Activated naive CD4-positive, alpha-beta T cell treated with anti-CD3 and anti-CD28 coated beads, Interleukin-2, amount 50 U/mL, for 24 hours (primary cell): ENCODE data around the gene ULBP2.
"Not testable (repeated sequence)": the region's sequence is repeated elsewhere in the genome, so short reads cannot be mapped to it uniquely, and the experiment has no call there.

Experiments used
- H3K27ac Mint-ChIP-seq: one replicate; pipeline ENCODE4 v1.8.0; 2021; ENCODE audit warnings: mild to moderate bottlenecking, mixed read lengths
- H3K27me3 Mint-ChIP-seq: one replicate; pipeline ENCODE4 v1.8.0; 2021; ENCODE audit warnings: mixed read lengths
- H3K36me3 Mint-ChIP-seq: one replicate; pipeline ENCODE4 v1.8.0; 2021; ENCODE audit warnings: mixed read lengths
- H3K4me1 Mint-ChIP-seq: one replicate; pipeline ENCODE4 v1.8.0; 2021; ENCODE audit warnings: mixed read lengths
- H3K4me3 Mint-ChIP-seq: one replicate; pipeline ENCODE4 v1.8.0; 2021; ENCODE audit warnings: mild to moderate bottlenecking, mixed read lengths
- H3K9me3 Mint-ChIP-seq: one replicate; pipeline ENCODE4 v1.8.0; 2021; ENCODE audit warnings: mixed read lengths

The ULBP2 gene

DNA sequence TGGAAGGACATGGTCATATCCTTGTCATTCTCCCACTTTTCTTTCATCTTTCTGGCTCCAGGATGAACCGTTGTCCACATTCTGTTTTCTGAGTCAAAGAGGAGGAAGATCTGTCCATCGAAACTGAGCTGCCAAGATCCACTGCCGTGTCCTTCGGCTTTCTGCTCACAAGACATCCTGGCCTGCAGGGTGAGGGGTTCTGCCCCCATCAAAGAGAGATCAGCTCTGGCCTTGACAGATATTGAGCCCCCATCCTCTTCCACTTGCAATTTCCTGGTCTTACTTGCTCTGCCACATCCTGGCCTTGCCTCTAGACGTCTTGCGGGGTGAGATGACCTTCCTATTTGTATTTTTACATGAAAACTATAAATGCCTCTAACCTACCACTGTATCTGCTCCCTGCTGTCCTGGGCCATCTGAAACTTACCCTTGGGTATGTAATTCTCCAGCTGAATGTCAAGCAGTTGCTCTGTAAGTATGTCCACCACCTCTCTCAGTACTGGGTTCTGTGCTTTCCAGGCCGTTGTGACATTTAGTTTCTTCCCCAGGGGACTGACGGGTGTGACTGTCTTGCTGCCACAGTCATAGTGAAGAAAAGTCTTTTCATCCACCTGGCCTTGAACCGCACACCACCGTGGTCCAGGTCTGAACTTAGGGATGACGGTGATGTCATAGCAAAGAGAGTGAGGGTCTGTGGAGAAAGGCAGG lies 22.5 kb upstream of the ULBP2 start:
- not testable (repeated sequence) for H3K9me3 Mint-ChIP-seq, H3K36me3 Mint-ChIP-seq, H3K4me1 Mint-ChIP-seq, H3K27ac Mint-ChIP-seq, H3K4me3 Mint-ChIP-seq
- H3K27me3 Mint-ChIP-seq: peaks cover 23% of the 10 kb centered on the region

DNA sequence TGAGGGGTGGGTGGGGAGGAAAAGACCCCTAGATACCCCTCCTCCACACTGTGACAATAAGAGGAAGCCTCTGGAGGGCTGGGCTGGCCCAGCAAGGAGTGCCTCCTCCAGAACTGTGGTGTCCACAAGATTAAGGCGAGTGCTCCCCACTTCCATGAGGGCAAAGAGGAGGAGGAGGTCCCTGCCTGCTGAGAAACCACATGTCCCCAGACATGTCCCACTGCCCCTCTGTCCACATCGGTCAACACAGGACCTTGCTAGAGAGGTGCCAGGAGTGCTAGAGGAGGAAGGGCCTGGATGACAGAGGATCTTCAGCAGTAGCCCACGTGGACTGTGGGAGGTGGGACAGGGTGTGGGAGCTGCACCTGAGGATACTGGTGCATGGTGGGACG lies 22.0 kb upstream of the ULBP2 start:
- Mint-ChIP-seq H3K36me3 (no peaks in the 10 kb centered on the region), H3K27me3 (peaks cover 28% of the 10 kb centered on the region), H3K4me3 (no peak overlapping the region), H3K4me1 (peaks cover 10% of the 10 kb centered on the region), H3K9me3 (no peaks in the 10 kb centered on the region), H3K27ac (no peak overlapping the region)

DNA sequence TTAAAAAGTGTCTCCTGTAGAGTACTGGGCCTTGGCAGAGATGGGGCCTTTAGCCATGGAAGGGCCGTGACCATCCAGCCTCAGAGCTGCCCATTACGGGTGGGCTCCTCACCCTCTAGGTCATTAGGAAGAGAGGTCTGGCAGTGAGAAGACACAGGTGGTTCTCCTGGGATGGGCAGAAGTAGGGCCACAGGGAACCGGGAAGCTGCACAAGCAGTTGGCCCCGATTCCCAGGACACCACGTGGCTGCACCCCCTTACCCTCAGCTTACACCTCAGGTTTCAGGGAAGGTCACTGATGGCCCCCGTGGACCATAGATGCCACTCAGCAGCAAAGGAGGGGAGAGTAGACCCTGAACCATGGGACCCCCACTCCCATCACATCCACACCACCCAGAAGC lies 20.5 kb upstream of the ULBP2 start:
- Mint-ChIP-seq H3K4me1 (peaks cover 15% of the 10 kb centered on the region), H3K4me3 (no peak overlapping the region), H3K27me3 (peaks cover 37% of the 10 kb centered on the region), H3K36me3 (no peaks in the 10 kb centered on the region), H3K27ac (no peak overlapping the region), H3K9me3 (no peaks in the 10 kb centered on the region)

DNA sequence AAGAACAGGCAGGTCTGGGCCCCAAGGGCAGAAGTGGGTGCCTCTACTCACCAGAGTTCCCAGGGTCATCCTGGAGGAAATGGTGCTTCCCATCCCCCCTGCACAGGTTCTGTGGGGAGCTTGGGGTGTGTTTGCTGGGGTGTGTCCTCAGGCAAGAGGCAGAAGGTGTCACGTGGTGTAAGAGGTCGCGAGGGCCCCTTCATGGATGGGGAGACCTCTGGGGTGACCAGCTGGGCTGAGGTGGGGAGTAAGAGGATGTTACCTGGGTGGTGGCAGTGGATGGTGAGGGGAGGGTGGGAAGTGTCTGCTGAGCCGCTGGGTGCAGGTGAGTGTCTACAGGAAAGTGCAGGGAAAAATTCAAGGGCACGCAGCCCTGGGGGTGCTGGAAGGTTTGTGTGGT lies 19.7 kb upstream of the ULBP2 start:
- H3K9me3 Mint-ChIP-seq, H3K36me3 Mint-ChIP-seq, H3K27ac Mint-ChIP-seq: not testable (repeated sequence)
- Mint-ChIP-seq H3K4me3 (peak overlapping the region; percentile 57), H3K4me1 (peaks cover 16% of the 10 kb centered on the region), H3K27me3 (peaks cover 38% of the 10 kb centered on the region)

DNA sequence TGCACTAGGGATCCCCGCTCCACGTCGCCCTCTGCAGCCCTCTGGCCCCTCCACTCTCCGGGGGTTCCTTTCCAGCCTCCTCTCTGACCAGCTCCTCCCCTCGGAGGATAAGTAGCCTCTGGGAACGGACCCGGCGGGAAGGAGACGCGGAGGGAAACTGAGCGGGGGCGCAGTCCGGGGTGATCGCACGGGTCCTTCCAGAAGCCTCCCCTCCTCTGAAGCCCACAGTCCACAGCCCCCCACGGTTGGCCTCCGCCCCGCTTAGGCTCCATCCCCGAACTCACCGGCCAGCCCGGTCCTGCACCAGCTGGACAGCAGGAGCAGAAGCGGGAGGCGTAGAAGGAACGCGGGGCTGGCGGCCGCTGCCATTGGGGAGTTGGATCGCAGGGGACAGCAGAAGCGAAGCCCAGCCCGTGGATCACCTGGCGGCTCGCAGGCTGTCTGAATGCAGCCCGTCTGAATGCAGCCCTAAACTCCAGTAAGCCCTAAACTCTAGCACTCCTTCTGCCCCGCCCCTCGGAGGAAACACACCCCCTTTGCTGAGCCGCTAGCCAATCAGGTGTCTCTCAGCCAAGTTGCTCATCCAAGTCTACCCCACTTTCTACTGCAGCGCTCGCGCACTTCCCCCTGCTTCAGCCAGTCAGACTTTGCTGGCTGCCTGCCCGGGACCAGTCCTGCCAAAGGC lies 19.0 kb upstream of the ULBP2 start, which contains the start of gene RAET1G:
RAET1G (minus strand) TSS at position 480 of the 685 bp plus-strand sequence; CDS start at position 369, 111 bp downstream.
- Mint-ChIP-seq H3K27ac (no peak within 1 kb of the TSS), H3K9me3 (no peaks in the 10 kb centered on the region), H3K36me3 (no peaks in the 10 kb centered on the region), H3K4me1 (peaks cover 16% of the 10 kb centered on the region), H3K4me3 (peak within 1 kb of the TSS; percentile 84), H3K27me3 (peaks cover 44% of the 10 kb centered on the region)

DNA sequence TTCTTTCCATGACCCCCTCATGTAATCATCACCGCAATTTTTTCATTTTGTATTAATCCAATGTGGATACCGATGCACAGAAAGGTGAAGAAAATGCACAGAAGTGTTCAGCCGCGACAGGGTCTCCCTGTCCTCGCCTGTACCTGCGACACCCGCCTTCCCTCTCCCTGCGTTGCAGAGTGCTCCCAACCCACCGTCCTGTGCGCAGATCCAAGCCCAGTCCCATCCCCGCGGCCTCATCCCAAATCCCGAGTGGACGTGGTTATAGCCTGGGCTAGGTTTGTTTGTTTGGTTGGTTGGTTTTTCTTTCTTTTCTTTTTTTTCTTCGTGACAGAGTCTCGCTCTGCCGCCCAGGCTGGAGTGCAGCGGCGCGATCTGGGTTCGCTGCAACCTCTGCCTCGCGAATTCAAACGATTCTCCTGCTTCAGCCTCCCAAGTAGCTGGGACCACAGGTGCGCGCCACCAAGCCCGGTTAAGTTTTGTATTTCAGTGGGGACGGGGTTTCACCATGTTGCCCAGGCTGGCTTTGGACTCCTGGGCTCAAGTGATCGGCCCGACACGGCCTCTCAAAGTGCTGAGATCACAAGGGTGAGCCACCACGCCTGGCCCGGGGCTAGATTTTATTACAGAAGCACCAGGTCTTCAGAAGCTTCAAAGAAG lies 18.4 kb upstream of the ULBP2 start:
- H3K4me3 Mint-ChIP-seq: peak overlapping the region; percentile 84
- H3K9me3 Mint-ChIP-seq: no peaks in the 10 kb centered on the region
- peaks cover 51% of the 10 kb centered on the region for H3K27me3 Mint-ChIP-seq
- H3K27ac Mint-ChIP-seq: no peak overlapping the region
- H3K36me3 Mint-ChIP-seq: no peaks in the 10 kb centered on the region
- H3K4me1 Mint-ChIP-seq: peaks cover 16% of the 10 kb centered on the region

DNA sequence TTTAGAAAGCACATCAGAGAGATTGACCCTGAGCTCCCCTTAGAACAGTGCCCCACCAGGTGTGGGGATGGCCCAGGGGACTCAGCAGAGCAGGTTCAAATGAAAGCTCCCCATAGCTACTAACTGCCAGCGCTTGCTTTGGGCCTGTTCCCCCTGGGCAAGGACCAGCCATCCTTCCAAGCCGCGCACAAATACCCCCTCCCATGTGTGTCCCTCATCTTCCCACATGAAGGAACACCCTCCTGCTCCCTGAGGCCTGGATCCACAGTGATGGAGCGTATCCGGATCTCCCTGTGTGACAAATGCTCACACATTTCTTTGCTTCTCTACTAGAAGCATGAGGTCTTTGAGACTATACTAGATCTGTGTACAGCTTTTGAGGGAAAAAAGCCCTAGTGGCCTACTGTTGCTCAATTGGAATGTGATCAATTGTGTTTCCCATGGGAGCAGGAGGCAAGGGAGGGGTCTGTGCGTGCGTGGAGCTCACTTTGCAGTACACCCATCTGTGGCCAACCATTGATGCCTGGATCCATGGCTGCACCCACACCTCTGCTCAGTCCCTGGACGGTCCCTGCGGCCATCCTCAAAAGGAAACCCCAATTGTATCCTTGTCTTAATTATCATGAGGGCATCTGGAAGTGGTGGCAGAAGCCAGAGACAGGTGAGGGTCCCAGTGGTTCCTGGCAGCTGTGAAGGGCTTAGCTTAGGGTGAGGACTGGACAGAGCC lies 17.4 kb upstream of the ULBP2 start:
- Mint-ChIP-seq H3K4me3 (peak overlapping the region; percentile 19), H3K36me3 (no peaks in the 10 kb centered on the region)

DNA sequence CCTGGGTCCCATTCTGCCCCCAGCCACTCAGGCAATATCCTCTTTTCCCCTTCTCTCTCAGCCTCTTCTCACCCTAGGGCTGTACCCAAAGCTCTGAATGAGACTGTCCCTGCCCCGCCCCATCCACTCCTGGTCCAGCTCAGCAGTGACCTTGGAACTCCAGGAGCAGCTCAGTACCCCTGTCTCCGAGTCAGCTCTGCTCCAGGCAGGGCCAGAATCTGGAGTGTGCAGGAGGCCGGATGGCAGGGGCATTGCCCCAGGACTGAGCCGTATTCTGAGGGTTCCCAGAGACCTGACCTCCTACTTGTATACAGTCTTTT lies 16.9 kb upstream of the ULBP2 start:
- H3K27ac Mint-ChIP-seq: no peak overlapping the region
- no peak overlapping the region for H3K4me3 Mint-ChIP-seq
- peaks cover 66% of the 10 kb centered on the region for H3K27me3 Mint-ChIP-seq
- H3K4me1 Mint-ChIP-seq: peaks cover 16% of the 10 kb centered on the region
- no peaks in the 10 kb centered on the region for H3K36me3 Mint-ChIP-seq
- H3K9me3 Mint-ChIP-seq: no peaks in the 10 kb centered on the region

More for the DNA sequence above, 17.4 kb upstream of the ULBP2 start:
- Mint-ChIP-seq H3K27ac (no peak overlapping the region), H3K9me3 (no peaks in the 10 kb centered on the region), H3K4me1 (peaks cover 16% of the 10 kb centered on the region), H3K27me3 (peaks cover 60% of the 10 kb centered on the region)

DNA sequence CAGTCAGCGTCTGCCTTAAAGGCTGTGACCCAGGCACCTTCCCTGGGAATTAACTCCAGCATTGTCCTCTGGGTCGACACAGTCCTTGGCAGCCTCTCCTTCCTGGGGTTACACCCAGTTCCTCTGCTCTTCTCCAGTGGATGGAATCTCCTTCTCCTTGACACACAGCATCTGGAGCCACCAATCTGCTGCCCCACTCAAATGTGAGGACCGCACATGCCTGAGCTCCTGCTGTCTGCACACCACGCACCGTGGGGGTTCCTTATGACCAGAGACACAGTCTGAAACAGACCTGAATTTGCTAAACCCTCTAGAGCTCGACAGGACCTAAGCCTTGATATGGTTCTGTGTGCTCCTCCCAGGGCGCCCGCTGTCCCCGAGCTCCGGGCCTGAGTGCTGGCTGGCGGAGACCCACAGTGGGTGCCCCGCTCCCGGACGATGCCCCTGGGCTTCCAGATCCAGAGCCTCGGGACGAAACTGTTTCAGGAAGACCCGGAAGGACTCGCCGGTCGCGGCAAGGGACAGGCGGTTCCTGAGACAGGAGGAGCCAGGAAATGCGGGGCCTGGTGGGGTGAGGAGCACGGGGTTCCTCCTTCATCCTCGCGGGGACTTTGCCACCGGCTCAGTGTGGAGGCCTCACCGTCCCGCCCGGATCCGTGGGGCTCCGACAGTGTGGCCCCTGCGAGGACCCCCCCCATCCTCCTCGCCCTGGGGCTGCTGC lies 16.4 kb upstream of the ULBP2 start:
- Mint-ChIP-seq H3K36me3 (no peaks in the 10 kb centered on the region), H3K27ac (no peak overlapping the region), H3K9me3 (no peaks in the 10 kb centered on the region), H3K4me3 (no peak overlapping the region), H3K4me1 (peaks cover 16% of the 10 kb centered on the region), H3K27me3 (peaks cover 71% of the 10 kb centered on the region)

DNA sequence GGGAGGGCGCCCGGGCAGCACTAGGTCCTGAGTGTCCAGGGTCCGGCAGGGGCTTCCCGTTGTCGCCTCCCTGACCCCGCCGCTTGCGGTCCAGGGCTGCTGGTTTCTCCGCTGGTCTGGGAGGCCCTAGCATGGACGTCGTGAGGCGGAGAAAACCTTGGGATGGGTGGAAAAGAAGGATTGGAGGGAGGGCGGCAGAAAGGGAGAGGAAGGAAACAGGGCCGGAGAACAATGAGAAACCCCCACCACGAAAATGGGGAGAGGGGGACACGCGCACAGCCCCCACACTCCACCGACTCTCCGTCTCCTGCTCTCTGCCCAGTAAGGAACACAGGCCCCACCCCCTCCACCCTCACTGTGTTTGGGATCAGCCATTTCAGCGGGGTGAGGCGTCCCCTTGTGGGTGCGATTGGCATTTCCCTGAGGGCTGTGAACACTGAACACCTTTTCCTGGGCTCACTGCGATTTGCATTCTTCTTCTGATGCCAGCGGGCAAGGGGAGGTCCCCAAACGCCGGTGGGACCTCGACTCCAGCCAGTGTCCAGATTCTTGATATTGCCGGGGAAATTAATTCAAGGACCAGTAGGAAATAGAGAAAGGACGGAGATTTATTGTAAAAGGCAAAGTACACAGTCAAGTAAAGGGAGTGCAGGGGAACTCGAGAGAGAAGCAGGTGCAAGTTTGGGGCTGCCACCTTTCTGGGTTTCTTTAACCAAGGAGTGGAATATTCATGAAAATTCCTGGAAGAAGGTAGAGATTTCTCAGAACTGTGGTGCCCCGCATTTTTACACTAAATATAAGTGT lies 15.6 kb upstream of the ULBP2 start:
- peaks cover 73% of the 10 kb centered on the region for H3K27me3 Mint-ChIP-seq
- peak overlapping the region; percentile 28 for H3K4me3 Mint-ChIP-seq
- no peaks in the 10 kb centered on the region for H3K36me3 Mint-ChIP-seq
- H3K27ac Mint-ChIP-seq: no peak overlapping the region
- H3K9me3 Mint-ChIP-seq: no peaks in the 10 kb centered on the region
- peaks cover 16% of the 10 kb centered on the region for H3K4me1 Mint-ChIP-seq

DNA sequence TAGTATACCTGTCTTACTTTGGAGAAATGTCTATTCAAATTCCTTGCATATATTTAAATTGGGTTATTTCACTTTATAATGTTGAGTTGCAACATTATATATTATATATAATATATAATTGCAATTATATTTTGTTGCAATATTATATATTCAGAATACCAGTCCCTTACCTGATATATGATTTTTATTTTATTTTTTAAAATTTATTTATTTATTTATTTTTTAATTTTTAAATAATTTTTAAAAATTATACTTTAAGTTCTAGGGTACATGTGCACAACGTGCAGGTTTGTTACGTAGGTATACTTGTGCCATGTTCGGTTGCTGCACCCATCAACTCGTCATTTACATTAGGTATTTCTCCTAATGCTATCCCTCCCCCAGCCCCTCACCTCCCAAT lies 14.8 kb upstream of the ULBP2 start:
- Mint-ChIP-seq H3K27me3 (peaks cover 73% of the 10 kb centered on the region), H3K4me1 (peaks cover 16% of the 10 kb centered on the region)
- not testable (repeated sequence) for H3K9me3 Mint-ChIP-seq, H3K36me3 Mint-ChIP-seq, H3K27ac Mint-ChIP-seq, H3K4me3 Mint-ChIP-seq

DNA sequence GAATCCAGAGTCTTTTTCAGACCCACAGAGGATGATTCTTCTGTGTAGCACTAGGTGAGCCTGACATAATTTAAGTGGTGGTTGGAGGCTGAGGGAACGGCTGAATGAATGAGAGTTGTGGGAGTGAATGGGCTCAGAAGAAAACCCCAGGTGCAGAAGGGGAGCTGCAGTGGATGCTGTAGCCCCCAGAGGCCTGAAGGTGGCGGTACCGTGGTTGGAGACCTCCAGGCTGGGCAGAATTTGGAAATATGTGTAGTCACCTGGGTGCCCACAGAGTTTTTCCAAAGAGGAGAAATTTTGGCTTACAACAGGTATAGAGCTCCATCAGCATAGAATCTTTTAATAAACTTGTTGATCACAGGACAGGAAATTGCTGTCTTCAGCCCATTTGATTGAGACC lies 12.4 kb upstream of the ULBP2 start:
- Mint-ChIP-seq H3K4me1 (peaks cover 6% of the 10 kb centered on the region), H3K27me3 (peaks cover 68% of the 10 kb centered on the region), H3K27ac (peak overlapping the region; percentile 36), H3K9me3 (no peaks in the 10 kb centered on the region), H3K36me3 (no peaks in the 10 kb centered on the region), H3K4me3 (no peak overlapping the region)

DNA sequence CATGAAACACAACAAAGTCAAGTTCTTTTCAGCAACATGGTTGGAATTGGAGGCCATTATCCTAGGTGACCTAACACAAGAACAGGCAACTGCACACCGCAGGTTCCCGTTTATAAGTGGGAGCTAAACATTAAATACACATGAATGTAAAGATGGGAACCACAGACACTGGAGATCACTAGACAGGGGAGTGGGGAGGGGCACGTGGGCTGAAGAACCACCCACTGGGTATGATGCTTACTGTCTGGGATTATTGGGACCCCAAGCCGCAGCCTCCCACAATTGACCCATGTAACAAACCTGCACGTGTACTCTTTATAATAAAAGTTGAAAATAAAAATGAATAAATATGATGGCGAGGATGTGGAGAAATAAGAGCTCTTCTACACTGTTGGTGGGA lies 10.3 kb upstream of the ULBP2 start:
- no peak overlapping the region for H3K4me3 Mint-ChIP-seq
- peaks cover 69% of the 10 kb centered on the region for H3K27me3 Mint-ChIP-seq
- no peak overlapping the region for H3K27ac Mint-ChIP-seq
- no peaks in the 10 kb centered on the region for H3K4me1 Mint-ChIP-seq
- H3K9me3 Mint-ChIP-seq: no peaks in the 10 kb centered on the region
- H3K36me3 Mint-ChIP-seq: no peaks in the 10 kb centered on the region

DNA sequence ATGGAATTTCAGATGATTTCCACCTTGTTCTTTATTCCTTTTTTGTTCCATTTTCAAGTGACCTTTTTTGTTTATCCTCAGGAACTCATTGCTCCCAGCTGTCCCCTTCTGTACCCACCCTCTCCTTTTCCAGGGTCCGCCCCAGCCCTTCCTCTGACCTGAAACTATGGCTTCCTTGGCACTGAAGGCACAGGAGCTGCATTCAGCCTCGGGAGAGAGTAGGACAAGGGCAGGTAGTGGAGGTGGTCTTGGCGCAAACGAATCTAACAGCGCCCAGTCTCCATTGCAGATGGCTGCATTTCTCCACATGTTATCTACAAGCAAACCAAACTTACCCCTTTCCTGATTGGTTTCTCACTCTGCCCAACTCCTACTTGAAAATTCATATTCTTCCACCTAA lies 8.8 kb upstream of the ULBP2 start:
- Mint-ChIP-seq H3K27me3 (peaks cover 72% of the 10 kb centered on the region), H3K4me3 (no peak overlapping the region), H3K4me1 (no peaks in the 10 kb centered on the region), H3K36me3 (no peaks in the 10 kb centered on the region), H3K27ac (no peak overlapping the region), H3K9me3 (no peaks in the 10 kb centered on the region)

DNA sequence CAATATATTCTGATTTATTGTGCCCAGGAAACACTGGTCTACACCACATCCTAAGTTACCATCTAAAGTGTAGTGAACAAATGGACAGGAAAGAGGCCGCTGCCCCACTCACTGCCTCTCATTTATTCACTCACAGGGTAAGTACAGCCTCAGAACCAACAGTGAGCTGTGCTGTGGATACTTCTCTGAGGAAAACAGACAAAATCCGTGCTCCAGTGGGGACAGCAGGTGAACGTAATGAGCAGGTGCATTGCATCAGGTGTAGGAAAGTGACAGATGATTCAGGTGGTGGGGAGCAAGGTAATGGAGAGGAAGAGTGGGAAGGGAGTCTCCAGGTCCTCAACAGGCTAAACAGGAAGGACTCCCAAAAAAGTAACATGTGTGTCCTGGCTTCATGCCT lies 8.4 kb upstream of the ULBP2 start:
- no peaks in the 10 kb centered on the region for H3K4me1 Mint-ChIP-seq
- no peaks in the 10 kb centered on the region for H3K9me3 Mint-ChIP-seq
- H3K27ac Mint-ChIP-seq: no peak overlapping the region
- peaks cover 69% of the 10 kb centered on the region for H3K27me3 Mint-ChIP-seq
- no peak overlapping the region for H3K4me3 Mint-ChIP-seq
- no peaks in the 10 kb centered on the region for H3K36me3 Mint-ChIP-seq
